ENCODE results near the gene IQCN.

DNA sequence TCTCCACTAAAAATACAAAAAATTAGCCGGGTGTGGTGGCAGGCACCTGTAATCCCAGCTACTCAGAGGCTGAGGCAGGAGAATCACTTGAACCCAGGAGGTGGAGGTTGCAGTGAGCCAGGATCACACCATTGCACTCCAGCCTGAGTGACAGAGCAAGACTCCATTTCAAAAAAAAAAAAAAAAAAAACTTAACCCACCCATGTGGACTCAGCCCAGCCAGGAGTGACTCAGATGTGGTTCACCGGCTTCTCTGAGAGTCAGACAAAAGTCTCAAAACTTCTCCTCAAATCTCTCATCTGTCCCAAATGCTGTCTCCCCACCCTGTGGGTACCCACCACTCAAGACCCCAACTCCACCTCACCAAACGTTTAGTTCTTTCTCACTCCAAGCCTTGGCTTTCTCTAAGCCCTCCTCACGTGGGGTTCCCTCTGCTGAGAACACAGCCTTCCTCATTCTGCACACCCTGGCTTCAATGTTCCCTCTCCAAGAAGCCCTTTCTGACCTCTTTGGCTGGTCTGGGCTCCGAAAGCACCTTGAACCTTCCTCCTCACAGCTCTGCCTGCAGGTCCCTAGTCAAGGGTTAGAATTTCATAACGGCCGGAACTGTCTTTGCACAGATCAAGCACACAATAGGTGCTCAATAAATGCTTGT lies 59.3 kb downstream of the IQCN start:
- TF ChIP-seq, protein P1, sequence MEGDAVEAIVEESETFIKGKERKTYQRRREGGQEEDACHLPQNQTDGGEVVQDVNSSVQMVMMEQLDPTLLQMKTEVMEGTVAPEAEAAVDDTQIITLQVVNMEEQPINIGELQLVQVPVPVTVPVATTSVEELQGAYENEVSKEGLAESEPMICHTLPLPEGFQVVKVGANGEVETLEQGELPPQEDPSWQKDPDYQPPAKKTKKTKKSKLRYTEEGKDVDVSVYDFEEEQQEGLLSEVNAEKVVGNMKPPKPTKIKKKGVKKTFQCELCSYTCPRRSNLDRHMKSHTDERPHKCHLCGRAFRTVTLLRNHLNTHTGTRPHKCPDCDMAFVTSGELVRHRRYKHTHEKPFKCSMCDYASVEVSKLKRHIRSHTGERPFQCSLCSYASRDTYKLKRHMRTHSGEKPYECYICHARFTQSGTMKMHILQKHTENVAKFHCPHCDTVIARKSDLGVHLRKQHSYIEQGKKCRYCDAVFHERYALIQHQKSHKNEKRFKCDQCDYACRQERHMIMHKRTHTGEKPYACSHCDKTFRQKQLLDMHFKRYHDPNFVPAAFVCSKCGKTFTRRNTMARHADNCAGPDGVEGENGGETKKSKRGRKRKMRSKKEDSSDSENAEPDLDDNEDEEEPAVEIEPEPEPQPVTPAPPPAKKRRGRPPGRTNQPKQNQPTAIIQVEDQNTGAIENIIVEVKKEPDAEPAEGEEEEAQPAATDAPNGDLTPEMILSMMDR (IDR thresholded peaks at IDR 0.05) = no peak
- TF ChIP-seq POLR2A (IDR thresholded peaks at IDR 0.05) (no peak), POLR2AphosphoS5 (IDR thresholded peaks at IDR 0.05) (no peak)

All from prostate gland (tissue), 2 donors.